SK-N-SH (cell line): Measurements from ENCODE around the gene PIGB. TPM values are rescaled to one million over a fixed set of nuclear protein-coding genes. Genes with fewer than 3 reads are reported as not detected.
"Not testable (repeated sequence)": the region's sequence is repeated elsewhere in the genome, so short reads cannot be mapped to it uniquely, and the experiment has no call there.

Experiments used
- CTCF ChIA-PET: fragments of 300-600, 350-600 bp; formaldehyde crosslinking; extraction: SDS; loops from one replicate; lab custom pipeline; 2021; lab: Yijun Ruan, JAX
- POLR2A ChIA-PET: fragments of 350-600 bp; sonication (Branson Sonifier 250); formaldehyde crosslinking; extraction: SDS; loops from one replicate; lab custom pipeline; 2020; ENCODE audit warnings: antibody characterized with exemption, inconsistent platforms; lab: Yijun Ruan, JAX
- DNase-seq: peaks from one replicate; pipeline ENCODE4 v3.0.0; 2012
- H2AFZ ChIP-seq: fragments of 200-600 bp; sonication (generic); 2 replicates; pipeline ENCODE4 v1.8.1; 2016; ENCODE audit warnings: antibody characterized with exemption, mild to moderate bottlenecking, low read depth
- H3F3A ChIP-seq: fragments of 200-600 bp; sonication (generic); replicated peaks from 2 replicates; pipeline ENCODE3; 2016; ENCODE audit warnings: antibody characterized with exemption, mild to moderate bottlenecking; ENCODE audit not compliant: insufficient read depth
- H3K27ac ChIP-seq, 2 experiments: fragments of 200-500 bp in 1 of 2; fragments of 200-600 bp in 1 of 2; sonication (Bioruptor generic) in 1 of 2; sonication (generic), shearing (Covaris generic) in 1 of 2; 2 replicates each; pipeline versions ENCODE4 v1.5.1 to v1.6.1; 2014 to 2016; ENCODE audit warnings: low read depth in 2 of 2, inconsistent platforms in 1 of 2, low read length in 1 of 2, mild to moderate bottlenecking in 1 of 2, mixed read lengths in 1 of 2
- H3K27me3 ChIP-seq: fragments of 200-600 bp; sonication (generic), shearing (Covaris generic); 2 replicates; pipeline ENCODE4 v1.6.1; 2016; ENCODE audit warnings: mixed run types; ENCODE audit not compliant: insufficient read depth
- H3K36me3 ChIP-seq, 2 experiments: fragments of 200-500 bp in 1 of 2; fragments of 200-600 bp in 1 of 2; sonication (Bioruptor generic) in 1 of 2; sonication (generic) in 1 of 2; replicated peaks in 1 of 2; 2 replicates each; pipeline versions ENCODE3 to v1.5.1; 2014 to 2016; ENCODE audit warnings: low read length in 1 of 2, mild to moderate bottlenecking in 1 of 2; ENCODE audit not compliant: insufficient read depth in 2 of 2, control insufficient read depth in 1 of 2
- H3K4me1 ChIP-seq, 2 experiments: fragments of 200-500 bp in 1 of 2; fragments of 200-600 bp in 1 of 2; sonication (Bioruptor generic) in 1 of 2; sonication (generic), shearing (Covaris generic) in 1 of 2; 2 replicates each; pipeline versions ENCODE4 v1.5.1 to v1.6.1; 2014 to 2016; ENCODE audit warnings: low read depth in 1 of 2, low read length in 1 of 2, mixed run types in 1 of 2; ENCODE audit not compliant: insufficient read depth in 2 of 2, control insufficient read depth in 1 of 2
- H3K4me2 ChIP-seq: fragments of 200-600 bp; sonication (generic), shearing (Covaris generic); 2 replicates; pipeline ENCODE4 v1.6.1; 2017; ENCODE audit warnings: mixed run types
- H3K4me3 ChIP-seq, 2 experiments: fragments of 200-500 bp in 1 of 2; fragments of 200-600 bp in 1 of 2; sonication (Bioruptor generic) in 1 of 2; sonication (generic), shearing (Covaris generic) in 1 of 2; 2 replicates each; pipeline versions ENCODE4 v1.5.1 to v1.8.1; 2014 to 2016; ENCODE audit warnings: low read depth in 2 of 2, inconsistent platforms in 1 of 2, low read length in 1 of 2, mild to moderate bottlenecking in 1 of 2, mixed read lengths in 1 of 2, moderate library complexity in 1 of 2
- H3K79me2 ChIP-seq: fragments of 200-600 bp; sonication (generic); 2 replicates; pipeline ENCODE4 v1.8.1; 2017; ENCODE audit warnings: mild to moderate bottlenecking; ENCODE audit not compliant: insufficient read depth
- H3K9ac ChIP-seq: fragments of 200-600 bp; sonication (generic); 2 replicates; pipeline ENCODE4 v1.6.1; 2017; ENCODE audit warnings: mixed run types
- H3K9me2 ChIP-seq: fragments of 200-600 bp; sonication (generic); 2 replicates; pipeline ENCODE4 v1.6.1; 2017; ENCODE audit warnings: mixed run types
- H3K9me3 ChIP-seq: fragments of 200-600 bp; sonication (generic); 2 replicates; pipeline ENCODE4 v1.6.1; 2017; ENCODE audit warnings: mixed run types, mild to moderate bottlenecking, moderate library complexity
- H4K20me1 ChIP-seq: fragments of 200-600 bp; sonication (generic); 2 replicates; pipeline ENCODE4 v1.6.1; 2017; ENCODE audit warnings: mild to moderate bottlenecking, mixed run types; ENCODE audit not compliant: insufficient read depth
- EP300 ChIP-seq, 2 experiments: IDR thresholded peaks; 2 replicates each; pipeline versions ENCODE4 v1.4.0 to v1.6.1; 2012; ENCODE audit warnings: borderline replicate concordance in 1 of 2, low read depth in 1 of 2, low read length in 1 of 2
- EZH2phosphoT487 ChIP-seq: fragments of 200-600 bp; sonication (generic); IDR thresholded peaks from 2 replicates; pipeline ENCODE4 v1.6.1; 2017; ENCODE audit warnings: low read depth, mixed run types, mild to moderate bottlenecking, antibody characterized with exemption, moderate library complexity, borderline replicate concordance
- FOXM1 ChIP-seq: IDR thresholded peaks from 2 replicates; pipeline ENCODE4 v1.4.0; 2012; ENCODE audit warnings: low read depth, mild to moderate bottlenecking
- MEF2A ChIP-seq: IDR thresholded peaks from 2 replicates; pipeline ENCODE4 v1.4.0; 2012; ENCODE audit warnings: low read depth, borderline replicate concordance
- NRF1 ChIP-seq: IDR thresholded peaks from 2 replicates; pipeline ENCODE4 v1.6.1; 2012; ENCODE audit warnings: low read depth, mild to moderate bottlenecking, low read length
- RCOR1 ChIP-seq: fragments of 150-350 bp; IDR thresholded peaks from 2 replicates; pipeline ENCODE4 v1.6.1; 2017; ENCODE audit warnings: antibody characterized with exemption, low read length
- RXRA ChIP-seq: IDR thresholded peaks from 2 replicates; pipeline ENCODE4 v1.4.0; 2012; ENCODE audit warnings: low read depth, mild to moderate bottlenecking, borderline replicate concordance
- SIN3A ChIP-seq: IDR thresholded peaks from 2 replicates; pipeline ENCODE4 v1.6.1; 2012; ENCODE audit warnings: low read depth, mild to moderate bottlenecking, low read length, moderate library complexity, borderline replicate concordance
- WGBS: methylation state at CpG from one replicate; pipeline ENCODE4 v1.1.6; 2017; ENCODE audit warnings: low lambda C conversion rate; 5-methylcytosine and 5-hydroxymethylcytosine counted together
- polyA plus RNA-seq, 3 experiments: library from polyadenylated mRNA; depleted of rRNA; stranded (reverse); fragments of >200 nt; gene quantifications; 2 replicates each; pipeline ENCODE4 v1.2.3, GENCODE V29; 2012
- TF ChIP-seq, protein P1 (sequence below): fragments of 150-350 bp; IDR thresholded peaks from 2 replicates; pipeline ENCODE4 v1.6.1; 2016; ENCODE audit warnings: mild to moderate bottlenecking, low read depth, low read length
- TF ChIP-seq, protein P2 (sequence below): IDR thresholded peaks from 2 replicates; pipeline ENCODE4 v1.4.0; 2012; ENCODE audit warnings: low read depth, borderline replicate concordance
- TF ChIP-seq, protein P3 (sequence below): IDR thresholded peaks from 2 replicates; pipeline ENCODE4; 2012
- TF ChIP-seq, protein P4 (sequence below): IDR thresholded peaks from 2 replicates; pipeline ENCODE4 v1.6.1; 2012; ENCODE audit warnings: mild to moderate bottlenecking, low read depth, low read length, moderate library complexity

Gene PIGB
- polyA plus RNA-seq, 1 of the 3 experiments (the other 2 are of a cell fraction) = 6.6 TPM

DNA sequence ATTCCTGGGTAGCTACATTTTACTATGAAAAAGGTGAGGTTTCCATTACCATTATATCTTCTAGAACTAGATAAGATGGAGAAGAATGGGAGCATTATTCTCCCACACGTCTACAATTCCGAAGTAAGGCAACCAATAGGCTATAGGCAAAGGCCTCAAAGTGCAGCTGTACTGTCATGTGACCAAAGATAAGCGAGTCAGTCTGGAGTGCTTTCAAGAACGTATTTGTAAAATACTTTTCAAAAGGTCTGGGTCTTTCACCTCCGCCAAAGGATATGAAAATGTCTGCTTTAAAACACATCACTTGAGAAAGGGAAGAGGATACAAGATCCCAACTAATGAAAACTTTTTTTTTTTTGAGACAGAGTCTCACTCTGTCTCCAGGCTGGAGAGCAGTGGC is 79.2 kb downstream of the PIGB start:
- H2AFZ ChIP-seq = no peak overlapping the region
- no peak for DNase-seq
- no peaks in the 10 kb centered on the region for H3K9me3 ChIP-seq
- H3K9ac ChIP-seq = no peak overlapping the region
- TF ChIP-seq, protein P1, sequence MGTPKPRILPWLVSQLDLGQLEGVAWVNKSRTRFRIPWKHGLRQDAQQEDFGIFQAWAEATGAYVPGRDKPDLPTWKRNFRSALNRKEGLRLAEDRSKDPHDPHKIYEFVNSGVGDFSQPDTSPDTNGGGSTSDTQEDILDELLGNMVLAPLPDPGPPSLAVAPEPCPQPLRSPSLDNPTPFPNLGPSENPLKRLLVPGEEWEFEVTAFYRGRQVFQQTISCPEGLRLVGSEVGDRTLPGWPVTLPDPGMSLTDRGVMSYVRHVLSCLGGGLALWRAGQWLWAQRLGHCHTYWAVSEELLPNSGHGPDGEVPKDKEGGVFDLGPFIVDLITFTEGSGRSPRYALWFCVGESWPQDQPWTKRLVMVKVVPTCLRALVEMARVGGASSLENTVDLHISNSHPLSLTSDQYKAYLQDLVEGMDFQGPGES = no peak
- TF ChIP-seq, protein P2, sequence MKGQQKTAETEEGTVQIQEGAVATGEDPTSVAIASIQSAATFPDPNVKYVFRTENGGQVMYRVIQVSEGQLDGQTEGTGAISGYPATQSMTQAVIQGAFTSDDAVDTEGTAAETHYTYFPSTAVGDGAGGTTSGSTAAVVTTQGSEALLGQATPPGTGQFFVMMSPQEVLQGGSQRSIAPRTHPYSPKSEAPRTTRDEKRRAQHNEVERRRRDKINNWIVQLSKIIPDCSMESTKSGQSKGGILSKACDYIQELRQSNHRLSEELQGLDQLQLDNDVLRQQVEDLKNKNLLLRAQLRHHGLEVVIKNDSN = no peak
- TF ChIP-seq RXRA = no peak
- TF ChIP-seq, protein P3, sequence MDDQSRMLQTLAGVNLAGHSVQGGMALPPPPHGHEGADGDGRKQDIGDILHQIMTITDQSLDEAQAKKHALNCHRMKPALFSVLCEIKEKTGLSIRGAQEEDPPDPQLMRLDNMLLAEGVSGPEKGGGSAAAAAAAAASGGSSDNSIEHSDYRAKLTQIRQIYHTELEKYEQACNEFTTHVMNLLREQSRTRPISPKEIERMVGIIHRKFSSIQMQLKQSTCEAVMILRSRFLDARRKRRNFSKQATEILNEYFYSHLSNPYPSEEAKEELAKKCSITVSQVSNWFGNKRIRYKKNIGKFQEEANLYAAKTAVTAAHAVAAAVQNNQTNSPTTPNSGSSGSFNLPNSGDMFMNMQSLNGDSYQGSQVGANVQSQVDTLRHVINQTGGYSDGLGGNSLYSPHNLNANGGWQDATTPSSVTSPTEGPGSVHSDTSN = no peak
- TF ChIP-seq RCOR1 = no peak
- no peak for TF ChIP-seq NRF1
- TF ChIP-seq, protein P4, sequence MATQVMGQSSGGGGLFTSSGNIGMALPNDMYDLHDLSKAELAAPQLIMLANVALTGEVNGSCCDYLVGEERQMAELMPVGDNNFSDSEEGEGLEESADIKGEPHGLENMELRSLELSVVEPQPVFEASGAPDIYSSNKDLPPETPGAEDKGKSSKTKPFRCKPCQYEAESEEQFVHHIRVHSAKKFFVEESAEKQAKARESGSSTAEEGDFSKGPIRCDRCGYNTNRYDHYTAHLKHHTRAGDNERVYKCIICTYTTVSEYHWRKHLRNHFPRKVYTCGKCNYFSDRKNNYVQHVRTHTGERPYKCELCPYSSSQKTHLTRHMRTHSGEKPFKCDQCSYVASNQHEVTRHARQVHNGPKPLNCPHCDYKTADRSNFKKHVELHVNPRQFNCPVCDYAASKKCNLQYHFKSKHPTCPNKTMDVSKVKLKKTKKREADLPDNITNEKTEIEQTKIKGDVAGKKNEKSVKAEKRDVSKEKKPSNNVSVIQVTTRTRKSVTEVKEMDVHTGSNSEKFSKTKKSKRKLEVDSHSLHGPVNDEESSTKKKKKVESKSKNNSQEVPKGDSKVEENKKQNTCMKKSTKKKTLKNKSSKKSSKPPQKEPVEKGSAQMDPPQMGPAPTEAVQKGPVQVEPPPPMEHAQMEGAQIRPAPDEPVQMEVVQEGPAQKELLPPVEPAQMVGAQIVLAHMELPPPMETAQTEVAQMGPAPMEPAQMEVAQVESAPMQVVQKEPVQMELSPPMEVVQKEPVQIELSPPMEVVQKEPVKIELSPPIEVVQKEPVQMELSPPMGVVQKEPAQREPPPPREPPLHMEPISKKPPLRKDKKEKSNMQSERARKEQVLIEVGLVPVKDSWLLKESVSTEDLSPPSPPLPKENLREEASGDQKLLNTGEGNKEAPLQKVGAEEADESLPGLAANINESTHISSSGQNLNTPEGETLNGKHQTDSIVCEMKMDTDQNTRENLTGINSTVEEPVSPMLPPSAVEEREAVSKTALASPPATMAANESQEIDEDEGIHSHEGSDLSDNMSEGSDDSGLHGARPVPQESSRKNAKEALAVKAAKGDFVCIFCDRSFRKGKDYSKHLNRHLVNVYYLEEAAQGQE = no peak
- TF ChIP-seq SIN3A = no peak
- TF ChIP-seq EP300 (IDR thresholded peaks at IDR 0.05; ENCODE audit: borderline replicate concordance in 1 of 2, low read depth in 1 of 2, low read length in 1 of 2) = no peak
- TF ChIP-seq MEF2A = no peak
- no peak for TF ChIP-seq EZH2phosphoT487
- TF ChIP-seq FOXM1 = no peak
- H4K20me1 ChIP-seq = no peaks in the 10 kb centered on the region
- H3K4me2 ChIP-seq = no peak overlapping the region
- peaks cover 0 to 4% of the 10 kb centered on the region in 2 experiments for H3K36me3 ChIP-seq
- no peaks in the 10 kb centered on the region for H3K9me2 ChIP-seq
- WGBS = over 99% methylated on average over 5 of the region's 5 CpGs
- no peak overlapping the region for H3K27ac ChIP-seq
- POLR2A ChIA-PET = no interaction called here
- peaks cover 3 to 13% of the 10 kb centered on the region in 2 experiments; a peak in 3 of 4 replicates for H3K4me1 ChIP-seq
- CTCF ChIA-PET = interaction anchor here (1.0 to 1.6 kb wide), 2 partner anchors 10 to 37 kb away, joined by 4 to 5 read pairs; partner anchors contain the start of genes CCPG1 and PIERCE2
- no peaks in the 10 kb centered on the region for H3F3A ChIP-seq
- no peak overlapping the region for H3K4me3 ChIP-seq
- H3K79me2 ChIP-seq = peaks cover 21% of the 10 kb centered on the region
- H3K27me3 ChIP-seq = no peaks in the 10 kb centered on the region

DNA sequence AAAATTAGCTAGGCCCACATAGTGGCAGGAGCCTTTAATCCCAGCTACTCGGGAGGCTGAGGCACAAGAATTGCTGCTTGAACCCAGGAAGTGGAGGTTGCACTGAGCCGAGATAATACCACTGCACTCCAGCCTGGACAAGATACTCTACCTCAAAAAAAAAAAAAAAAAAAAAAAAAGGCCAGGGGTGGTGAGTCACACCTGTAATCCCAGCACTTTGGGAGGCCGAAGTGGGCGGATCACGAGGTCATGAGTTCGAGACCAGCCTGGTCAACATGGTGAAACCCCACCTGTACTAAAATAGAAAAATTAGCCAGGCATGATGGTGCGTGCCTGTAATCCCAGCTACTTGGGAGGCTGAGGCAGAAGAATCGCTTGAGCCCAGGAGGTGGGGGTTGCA is 81.0 kb downstream of the PIGB start:
- peaks cover 10 to 23% of the 10 kb centered on the region in 2 experiments; a peak in 3 of 4 replicates for H3K4me1 ChIP-seq
- CTCF ChIA-PET = interaction anchor here (1.3 kb wide), 1 partner anchor 35 kb away, joined by 3 read pairs; no protein-coding TSS in a partner anchor
- H3K79me2 ChIP-seq = peaks cover 26% of the 10 kb centered on the region
- H3K9me3 ChIP-seq, H3K9me2 ChIP-seq, H4K20me1 ChIP-seq, POLR2A ChIA-PET, H3K36me3 ChIP-seq, H3F3A ChIP-seq, H3K27me3 ChIP-seq, H3K4me2 ChIP-seq, H3K9ac ChIP-seq, H3K27ac ChIP-seq, DNase-seq, H2AFZ ChIP-seq, H3K4me3 ChIP-seq: not testable (repeated sequence)
- WGBS = 88% methylated on average over 8 of the region's 8 CpGs
